Retinal pigment epithelial cell (primary cell): Measurements from ENCODE around the gene ING1.

Source experiments
- DNase-seq: peaks from one replicate; pipeline ENCODE4 v3.0.0-alpha.2; 2010; ENCODE audit warnings: low read depth
- H3K4me3 ChIP-seq: 2 replicates; pipeline ENCODE4 v1.5.1; 2011; ENCODE audit warnings: mild to moderate bottlenecking, low read length, control low read depth, moderate library complexity
- CTCF ChIP-seq: conservative IDR thresholded peaks from 2 replicates; pipeline ENCODE4 v1.5.1; 2011; ENCODE audit warnings: low read depth, low read length, control low read depth, inconsistent platforms

Gene ING1

GRCh38 chr13:110712849-110713641, 455 bp upstream of the ING1 start:
- H3K4me3 ChIP-seq = peak overlapping the region; percentile 92
- peak; percentile 99 for DNase-seq
- TF ChIP-seq CTCF = no peak

GRCh38 chr13:110713981-110714796, 689 bp downstream of the ING1 start:
- TF ChIP-seq CTCF = peak; percentile 22
- H3K4me3 ChIP-seq = peak overlapping the region; percentile 92
- DNase-seq = no peak

- TF ChIP-seq CTCF = no peak
- DNase-seq = no peak
- H3K4me3 ChIP-seq = peak overlapping the region; percentile 92
These were observed 1.4 kb downstream of the ING1 start for GRCh38 chr13:110714797-110715394.

GRCh38 chr13:110715395-110716246, 2.1 kb downstream of the ING1 start:
- peak; percentile 99 for DNase-seq
- TF ChIP-seq CTCF = peak; percentile 15
- peak overlapping the region; percentile 92 for H3K4me3 ChIP-seq

GRCh38 chr13:110716247-110716515, 2.7 kb downstream of the ING1 start:
- DNase-seq = no peak
- TF ChIP-seq CTCF = no peak
- peak overlapping the region; percentile 92 for H3K4me3 ChIP-seq

GRCh38 chr13:110719036-110719710, 5.7 kb downstream of the ING1 start:
- no peak for DNase-seq
- no peak overlapping the region for H3K4me3 ChIP-seq
- TF ChIP-seq CTCF = no peak
